Adrenal gland (tissue), 12 donors: ENCODE results near the gene ANKFY1. TPM values are rescaled to one million over a fixed set of nuclear protein-coding genes. Genes with fewer than 3 reads are reported as not detected.

Source experiments
- DNase-seq, 7 donors: peaks; one replicate each; pipeline ENCODE4 v3.0.0-alpha.2; 2019 to 2020
- H3K27ac ChIP-seq, 5 donors: fragments of 200-600 bp; sonication (generic) in 4 of 5; 1 replicate in 3 of 5; 2 replicates in 2 of 5; pipeline versions ENCODE4 v1.5.1 to v1.8.0; 2016 to 2020; ENCODE audit warnings: mild to moderate bottlenecking in 1 of 5
- H3K27me3 ChIP-seq: fragments of 200-600 bp; 2 replicates; pipeline ENCODE4 v1.8.0; 2021
- H3K36me3 ChIP-seq, 2 donors: fragments of 200-600 bp; replicated peaks in 1 of 2; 1 replicate in 1 of 2; 2 replicates in 1 of 2; pipeline versions ENCODE4 v1.5.1 to v1.8.0; 2018 to 2022
- H3K4me1 ChIP-seq, 2 donors: fragments of 200-600 bp; replicated peaks in 1 of 2; 1 replicate in 1 of 2; 2 replicates in 1 of 2; pipeline versions ENCODE4 v1.5.1 to v1.8.0; 2018 to 2021
- H3K4me3 ChIP-seq, 4 donors: fragments of 200-600 bp; sonication (generic) in 3 of 4; one replicate each; pipeline ENCODE4 v1.5.1; 2016 to 2018
- H3K9me3 ChIP-seq, 3 donors: fragments of 200-600 bp; sonication (generic) in 1 of 3; replicated peaks in 1 of 3; 1 replicate in 2 of 3; 2 replicates in 1 of 3; pipeline versions ENCODE4 v1.5.1 to v1.8.0; 2016 to 2021
- POLR2A ChIP-seq, 2 donors: fragments of 450-650 bp; IDR thresholded peaks; one replicate each; pipeline ENCODE4 v1.6.1; 2017; ENCODE audit warnings: antibody characterized with exemption in 2 of 2, mild to moderate bottlenecking in 2 of 2, moderate library complexity in 1 of 2
- WGBS, 4 donors: extraction: QIAGEN DNeasy Blood & Tissue Kit in 2 of 4; methylation state at CpG; one replicate each; pipeline versions ENCODE4 v1.1.5 to v1.1.7; 2013 to 2017; 5-methylcytosine and 5-hydroxymethylcytosine counted together
- intact Hi-C, 2 donors: fragments of 100-400 bp; cut with DNase I; formaldehyde crosslinking; loops; one replicate each; pipeline versions ENCODE4 v1.14.1 to v1.15.0; 2022 to 2023
- polyA plus RNA-seq, 3 donors: library from polyadenylated mRNA; stranded (reverse); fragments of 200-250 nt in 2 of 3; fragments of 350-450 nt in 1 of 3; fragmentation: Illumina TruSeq in 1 of 3; extraction: RNeasy Lipid Tissue Mini Kit (QIAGEN cat#74804) in 1 of 3; gene quantifications; one replicate each; pipeline ENCODE4 v1.2.3, GENCODE V29; 2013 to 2014
- total RNA-seq, 9 donors: library from RNA; depleted of rRNA in 4 of 9; stranded (reverse); fragments of >200 nt in 4 of 9; fragments of 120-200 nt in 1 of 9; fragmentation: NEBNext Ultra II Directional in 1 of 9; extraction: Animal tissue kit (Norgen Biotek cat#: 25700) in 1 of 9; gene quantifications; one replicate each; pipeline versions ENCODE4 v1.1.0 to v1.2.4, GENCODE V29; 2013 to 2023
- TF ChIP-seq, protein P1 (sequence below), 6 experiments: fragments of 450-650 bp in 4 of 6; fragments of 200-600 bp in 2 of 6; sonication (generic) in 1 of 6; IDR thresholded peaks; 1 replicate in 5 of 6; 2 replicates in 1 of 6; pipeline versions ENCODE4 v1.5.1 to v1.8.0; 2016 to 2021; ENCODE audit warnings: antibody characterized with exemption in 6 of 6, mild to moderate bottlenecking in 2 of 6, moderate library complexity in 1 of 6
- donor health status: healthy with polysubstance abuse.
- donor health status: Bipolar disorder and iron deficiency.
- donor health status: DM: yes; HTN: yes; CAD: no.
- donor health status: DM: no; HTN: no; CAD: no.
- donor health status: DM: no; HTN: no; CAD: no.
- donor health status: DM: yes; HTN: yes; CAD: no.

ANKFY1 gene
- total and polyA plus RNA-seq, 12 donors = 14.8 to 91.0 (median 46.7) TPM

DNA sequence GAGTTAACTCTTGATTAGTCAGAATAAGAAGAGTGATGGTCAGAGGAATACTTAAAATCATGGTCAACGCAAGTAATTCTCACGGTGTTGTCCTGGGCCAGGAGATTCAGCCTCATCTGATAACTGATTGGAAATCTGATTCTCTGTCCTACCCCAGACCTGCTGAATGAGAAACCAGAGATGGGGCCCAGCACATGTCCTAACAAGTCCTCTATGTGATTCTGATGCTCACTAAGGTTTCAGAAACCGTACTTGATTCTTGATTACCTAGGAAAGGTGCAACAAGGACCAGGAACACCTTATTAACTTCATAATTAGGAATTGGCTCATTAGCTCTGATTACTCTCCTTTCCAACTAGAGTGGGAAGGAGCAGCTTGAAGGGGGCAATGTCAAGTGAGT is 44.5 kb downstream of the ANKFY1 start:
- H3K9me3 ChIP-seq = no peaks in the 10 kb centered on the region
- H3K36me3 ChIP-seq = peaks cover 0 to 4% of the 10 kb centered on the region in 2 donors
- intact Hi-C loops = loop anchor here (10.0 kb wide), 2 partner anchors 86 to 196 kb away; no protein-coding TSS in a partner anchor
- peaks cover 13 to 30% of the 10 kb centered on the region in 2 donors for H3K4me1 ChIP-seq
- no peaks in the 10 kb centered on the region for H3K27me3 ChIP-seq
- TF ChIP-seq POLR2A (IDR thresholded peaks at IDR 0.05) = no peak
- TF ChIP-seq, protein P1, sequence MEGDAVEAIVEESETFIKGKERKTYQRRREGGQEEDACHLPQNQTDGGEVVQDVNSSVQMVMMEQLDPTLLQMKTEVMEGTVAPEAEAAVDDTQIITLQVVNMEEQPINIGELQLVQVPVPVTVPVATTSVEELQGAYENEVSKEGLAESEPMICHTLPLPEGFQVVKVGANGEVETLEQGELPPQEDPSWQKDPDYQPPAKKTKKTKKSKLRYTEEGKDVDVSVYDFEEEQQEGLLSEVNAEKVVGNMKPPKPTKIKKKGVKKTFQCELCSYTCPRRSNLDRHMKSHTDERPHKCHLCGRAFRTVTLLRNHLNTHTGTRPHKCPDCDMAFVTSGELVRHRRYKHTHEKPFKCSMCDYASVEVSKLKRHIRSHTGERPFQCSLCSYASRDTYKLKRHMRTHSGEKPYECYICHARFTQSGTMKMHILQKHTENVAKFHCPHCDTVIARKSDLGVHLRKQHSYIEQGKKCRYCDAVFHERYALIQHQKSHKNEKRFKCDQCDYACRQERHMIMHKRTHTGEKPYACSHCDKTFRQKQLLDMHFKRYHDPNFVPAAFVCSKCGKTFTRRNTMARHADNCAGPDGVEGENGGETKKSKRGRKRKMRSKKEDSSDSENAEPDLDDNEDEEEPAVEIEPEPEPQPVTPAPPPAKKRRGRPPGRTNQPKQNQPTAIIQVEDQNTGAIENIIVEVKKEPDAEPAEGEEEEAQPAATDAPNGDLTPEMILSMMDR (IDR thresholded peaks at IDR 0.05) = no peak
- no peak overlapping the region for H3K4me3 ChIP-seq
- no peak for DNase-seq
- no peak overlapping the region for H3K27ac ChIP-seq
- 91 to 96% (median 94%) methylated on average over 3 of the region's 3 CpGs for whole genome bisulfite sequencing, 4 donors

DNA sequence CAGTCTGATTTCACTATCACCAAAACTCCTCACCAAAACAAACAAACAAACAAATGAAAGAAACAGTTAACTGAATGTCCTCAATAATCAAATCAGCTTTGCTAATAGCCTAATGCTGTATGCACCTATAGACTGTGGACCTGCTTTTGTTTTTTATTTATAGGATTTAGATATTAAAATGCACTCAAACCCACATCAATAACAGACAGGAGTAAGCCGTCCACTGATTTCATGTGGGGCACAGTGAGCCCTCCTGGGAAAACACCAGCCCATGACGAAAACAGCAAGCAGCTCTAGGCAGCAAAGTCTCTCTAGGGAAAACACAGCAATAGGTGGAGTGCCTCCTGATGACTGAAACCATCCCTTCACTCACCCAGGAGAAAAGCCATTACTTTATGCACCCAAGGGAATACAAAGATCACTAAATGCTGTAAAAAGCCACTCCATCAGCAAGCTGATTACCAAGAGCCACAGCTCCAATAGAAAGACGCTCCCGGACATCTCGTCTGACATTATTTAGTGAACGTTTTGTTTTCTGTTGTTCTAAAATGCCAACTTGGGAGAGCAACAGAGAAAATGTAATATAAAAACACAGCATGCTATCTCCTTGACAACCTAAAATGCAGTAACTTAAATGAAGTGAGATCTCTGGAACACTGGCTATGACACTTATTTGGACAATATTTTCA is 47.8 kb downstream of the ANKFY1 start:
- Histone ChIP-seq H3K27ac (no peak overlapping the region), H3K36me3 (peaks cover 0 to 4% of the 10 kb centered on the region in 2 donors), H3K27me3 (no peaks in the 10 kb centered on the region), H3K4me1 (peaks cover 10 to 32% of the 10 kb centered on the region in 2 donors), H3K9me3 (no peaks in the 10 kb centered on the region), H3K4me3 (no peak overlapping the region)
- 79 to 91% (median 81%) methylated on average over 6 of the region's 6 CpGs for WGBS, 4 donors
- TF ChIP-seq, protein P1 (IDR thresholded peaks at IDR 0.05) = no peak
- TF ChIP-seq POLR2A (IDR thresholded peaks at IDR 0.05) = no peak
- DNase-seq = no peak
- intact Hi-C loops = loop anchor here (10.0 kb wide), 2 partner anchors 89 to 199 kb away; no protein-coding TSS in a partner anchor

DNA sequence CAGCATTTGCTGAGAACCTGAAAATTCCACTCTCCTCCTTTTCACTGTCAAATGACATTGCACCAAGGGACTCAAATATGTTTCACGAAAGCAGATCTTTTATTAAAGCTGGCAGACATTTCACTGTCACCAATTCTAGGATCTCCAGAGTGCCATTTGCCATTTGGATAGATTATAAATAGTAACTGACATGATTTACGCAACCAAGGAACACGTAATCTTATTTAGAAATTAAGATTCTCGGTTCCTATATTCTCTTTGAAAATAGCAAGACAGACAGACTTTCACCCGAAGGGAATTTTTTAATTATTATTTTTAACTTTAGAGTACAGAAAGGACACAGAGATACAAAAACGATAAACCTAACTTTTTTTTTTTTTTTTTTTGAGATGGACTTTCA is 49.6 kb downstream of the ANKFY1 start:
- peaks cover 0 to 9% of the 10 kb centered on the region in 2 donors for H3K36me3 ChIP-seq
- no peaks in the 10 kb centered on the region for H3K27me3 ChIP-seq
- intact Hi-C loops = loop anchor here (5.0 to 10.0 kb wide), 3 partner anchors 91 to 201 kb away; no protein-coding TSS in a partner anchor
- no peak overlapping the region for H3K27ac ChIP-seq
- 66 to 72% (median 69%) methylated on average over 6 of the region's 6 CpGs for WGBS, 4 donors
- H3K4me3 ChIP-seq = no peak overlapping the region
- no peak for DNase-seq
- TF ChIP-seq POLR2A (IDR thresholded peaks at IDR 0.05) = no peak
- TF ChIP-seq, protein P1 (IDR thresholded peaks at IDR 0.05) = no peak
- peaks cover 0 to 20% of the 10 kb centered on the region in 2 donors for H3K4me1 ChIP-seq
- no peaks in the 10 kb centered on the region for H3K9me3 ChIP-seq

DNA sequence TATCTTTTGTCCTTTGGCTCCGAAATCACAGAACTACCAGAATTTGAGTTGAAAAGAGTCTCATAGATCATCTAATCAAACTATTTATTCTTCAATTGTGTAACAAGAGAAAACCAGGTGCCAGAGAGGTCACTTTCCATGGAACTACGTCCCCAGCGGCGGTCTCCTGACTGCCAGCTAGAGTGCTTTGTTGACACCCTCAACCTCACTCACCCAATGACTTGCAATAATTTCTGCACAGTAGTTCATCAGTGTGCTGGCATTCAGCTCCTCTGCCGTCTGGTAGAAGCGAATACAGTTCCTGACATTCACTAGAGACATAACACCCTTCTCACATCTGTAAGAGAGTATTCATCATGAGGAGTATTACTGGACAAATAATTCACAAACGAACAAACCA is 54.2 kb downstream of the ANKFY1 start:
- DNase-seq = no peak
- 87 to 97% (median 92%) methylated on average over 7 of the region's 7 CpGs for WGBS, 4 donors
- Histone ChIP-seq H3K27me3 (no peaks in the 10 kb centered on the region), H3K9me3 (no peaks in the 10 kb centered on the region), H3K4me1 (peaks cover 5 to 15% of the 10 kb centered on the region in 2 donors), H3K36me3 (peaks cover 0 to 41% of the 10 kb centered on the region in 2 donors), H3K4me3 (no peak overlapping the region), H3K27ac (no peak overlapping the region)
- intact Hi-C loops = loop anchor here (5.0 to 10.0 kb wide), 3 partner anchors 95 to 205 kb away; no protein-coding TSS in a partner anchor
- TF ChIP-seq POLR2A (IDR thresholded peaks at IDR 0.05) = no peak
- TF ChIP-seq, protein P1 (IDR thresholded peaks at IDR 0.05) = no peak
